Measurements from ENCODE around the gene HNRNPAB.

- TF ChIP-seq CTCF (IDR thresholded peaks at IDR 0.05 in 4 of 5, conservative IDR thresholded peaks at IDR 0.05 in 1 of 5) (no peak), POLR2A (IDR thresholded peaks at IDR 0.05) (no peak)
Measured at GRCh38 chr5:178180141-178180863, 24.0 kb upstream of the HNRNPAB start.
